GM12873 (cell line): ENCODE data around the gene FAM181B.

ENCODE experiments used
- TF ChIP-seq, protein P1 (sequence below): IDR thresholded peaks from 2 replicates; pipeline ENCODE4 v1.5.1; 2012; ENCODE audit warnings: low read depth, mild to moderate bottlenecking, moderate library complexity, low read length, control low read depth; ENCODE audit not compliant: insufficient read depth; ENCODE audit errors: missing control alignments

The FAM181B gene

DNA sequence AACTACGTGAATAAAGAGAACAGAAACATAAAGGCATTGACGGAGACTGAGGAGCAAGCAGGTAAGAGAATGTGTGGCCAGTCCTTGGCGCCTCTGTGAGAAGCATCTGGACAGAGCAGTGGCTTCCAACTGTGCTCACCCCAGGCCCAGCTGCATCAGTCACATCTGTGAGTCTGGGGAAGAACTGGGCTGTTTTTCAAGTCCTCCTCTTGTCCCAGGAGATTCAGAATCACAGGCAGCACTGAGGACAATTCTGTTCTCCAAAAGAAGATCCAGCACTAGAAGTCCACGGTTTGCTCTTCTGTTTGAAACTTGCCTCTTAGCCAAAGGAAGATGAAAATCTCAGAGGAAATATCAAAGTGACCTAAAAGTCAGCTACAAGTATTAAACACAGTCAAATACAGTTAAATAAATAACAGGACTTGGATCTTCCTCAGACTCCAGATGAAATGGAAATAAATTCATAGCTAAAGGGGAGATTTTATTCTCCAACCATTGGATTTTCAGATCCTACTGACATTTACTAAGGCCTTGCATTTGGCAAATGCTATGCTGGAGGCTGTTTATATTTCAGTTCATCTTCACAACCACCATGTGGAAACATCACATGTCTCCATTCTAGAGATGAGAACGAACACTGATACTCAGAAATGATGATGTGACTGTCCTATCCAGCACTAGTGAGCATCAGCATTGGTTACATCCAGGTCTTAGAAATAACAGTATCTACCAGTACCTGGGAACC lies 14.1 kb downstream of the FAM181B start:
- TF ChIP-seq, protein P1, sequence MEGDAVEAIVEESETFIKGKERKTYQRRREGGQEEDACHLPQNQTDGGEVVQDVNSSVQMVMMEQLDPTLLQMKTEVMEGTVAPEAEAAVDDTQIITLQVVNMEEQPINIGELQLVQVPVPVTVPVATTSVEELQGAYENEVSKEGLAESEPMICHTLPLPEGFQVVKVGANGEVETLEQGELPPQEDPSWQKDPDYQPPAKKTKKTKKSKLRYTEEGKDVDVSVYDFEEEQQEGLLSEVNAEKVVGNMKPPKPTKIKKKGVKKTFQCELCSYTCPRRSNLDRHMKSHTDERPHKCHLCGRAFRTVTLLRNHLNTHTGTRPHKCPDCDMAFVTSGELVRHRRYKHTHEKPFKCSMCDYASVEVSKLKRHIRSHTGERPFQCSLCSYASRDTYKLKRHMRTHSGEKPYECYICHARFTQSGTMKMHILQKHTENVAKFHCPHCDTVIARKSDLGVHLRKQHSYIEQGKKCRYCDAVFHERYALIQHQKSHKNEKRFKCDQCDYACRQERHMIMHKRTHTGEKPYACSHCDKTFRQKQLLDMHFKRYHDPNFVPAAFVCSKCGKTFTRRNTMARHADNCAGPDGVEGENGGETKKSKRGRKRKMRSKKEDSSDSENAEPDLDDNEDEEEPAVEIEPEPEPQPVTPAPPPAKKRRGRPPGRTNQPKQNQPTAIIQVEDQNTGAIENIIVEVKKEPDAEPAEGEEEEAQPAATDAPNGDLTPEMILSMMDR = no peak

DNA sequence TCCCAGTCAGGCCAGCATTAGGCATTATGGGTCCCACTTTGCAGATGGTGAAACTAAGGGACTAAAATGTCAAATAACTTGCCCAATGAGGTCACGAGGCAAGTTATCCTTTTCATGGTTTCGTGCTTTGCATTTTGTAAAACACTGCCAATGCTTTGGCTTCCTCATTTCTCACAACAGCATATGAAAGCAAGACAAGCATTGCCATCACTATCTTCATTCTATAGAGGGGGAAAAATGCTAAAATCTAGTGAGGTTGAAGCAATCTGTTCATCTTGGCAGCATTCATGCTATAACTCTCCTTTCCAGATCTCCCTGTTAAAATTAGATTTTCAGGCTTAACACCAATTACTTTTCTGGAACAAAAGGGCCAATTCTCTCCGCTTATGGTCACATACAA lies 14.8 kb downstream of the FAM181B start:
- TF ChIP-seq, protein P1 = no peak

DNA sequence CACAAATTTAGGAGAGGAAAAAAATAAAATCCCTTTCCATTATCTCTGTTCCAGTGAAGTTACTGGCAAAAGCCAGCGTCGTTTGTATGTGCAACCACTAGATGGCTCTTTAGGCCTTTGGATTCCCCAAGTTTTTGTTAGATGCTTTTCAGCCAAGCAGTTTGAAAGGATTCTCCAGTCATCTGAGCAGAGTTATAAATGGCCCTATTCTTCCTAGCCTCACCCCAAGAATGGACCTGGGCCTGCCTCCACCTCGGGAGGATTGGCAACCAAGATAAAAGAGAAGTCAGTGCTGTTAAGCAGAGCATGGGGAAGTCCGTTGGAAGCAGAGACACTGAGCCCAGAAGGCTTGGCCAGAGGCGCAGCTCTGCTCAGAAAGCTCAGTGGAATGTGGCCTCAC lies 15.4 kb downstream of the FAM181B start:
- TF ChIP-seq, protein P1 = peak; percentile 80

DNA sequence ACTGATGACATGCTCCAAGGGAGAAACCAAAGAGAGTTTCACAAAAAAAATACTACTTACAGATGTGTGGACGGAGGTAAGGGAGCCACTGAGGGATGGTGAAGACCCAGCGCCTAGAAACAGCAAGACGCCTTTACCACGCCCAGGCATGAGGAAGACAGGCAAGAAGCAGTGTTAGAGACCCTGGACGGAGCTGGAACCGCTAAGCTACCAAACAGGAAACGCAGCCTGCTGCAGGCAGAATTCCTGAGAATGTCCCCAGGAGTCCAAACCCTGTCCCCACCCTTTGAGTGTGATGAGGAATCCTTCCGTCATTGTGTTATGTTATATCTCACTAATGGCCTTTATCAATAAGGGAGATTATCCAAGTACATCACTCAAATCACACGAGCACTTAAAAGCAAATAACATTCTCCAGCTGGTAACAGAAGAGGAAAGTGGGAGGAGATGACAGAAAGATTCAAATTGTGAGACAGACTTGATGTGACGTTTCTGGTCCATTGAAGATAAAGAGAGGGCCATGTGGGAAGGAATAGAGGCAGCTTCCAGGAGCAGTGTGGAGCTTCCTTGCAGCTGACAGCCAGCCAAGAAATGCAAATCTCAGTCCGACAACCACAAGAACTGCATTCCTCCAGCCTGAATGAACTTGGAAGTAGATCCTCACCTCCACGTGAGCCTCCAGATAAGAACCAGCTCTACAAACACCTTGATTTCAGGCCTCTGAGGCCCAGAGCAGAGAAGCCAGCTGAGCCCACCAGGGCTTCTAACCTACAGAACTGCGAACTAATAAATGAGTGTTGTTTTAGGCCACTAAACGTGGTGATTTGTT lies 19.1 kb downstream of the FAM181B start:
- TF ChIP-seq, protein P1 = no peak

DNA sequence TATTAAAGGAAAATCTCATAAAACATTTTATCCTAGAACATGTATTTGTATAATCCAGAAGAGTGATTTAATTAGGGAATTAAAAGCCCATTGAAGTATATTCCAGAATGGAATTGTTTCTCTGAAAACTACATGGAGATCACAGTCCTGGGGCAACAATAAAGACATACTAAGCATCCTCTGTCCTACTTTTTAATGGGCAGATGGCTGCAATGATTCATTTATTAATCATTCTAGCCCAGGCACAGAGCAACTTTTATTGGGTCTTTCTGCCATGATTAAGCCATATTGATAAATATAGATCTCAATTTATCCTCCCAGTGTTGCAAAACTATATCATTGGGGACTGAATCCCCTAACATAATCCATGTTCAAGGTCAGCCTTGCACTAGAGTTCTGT lies 22.0 kb downstream of the FAM181B start:
- TF ChIP-seq, protein P1 = no peak

DNA sequence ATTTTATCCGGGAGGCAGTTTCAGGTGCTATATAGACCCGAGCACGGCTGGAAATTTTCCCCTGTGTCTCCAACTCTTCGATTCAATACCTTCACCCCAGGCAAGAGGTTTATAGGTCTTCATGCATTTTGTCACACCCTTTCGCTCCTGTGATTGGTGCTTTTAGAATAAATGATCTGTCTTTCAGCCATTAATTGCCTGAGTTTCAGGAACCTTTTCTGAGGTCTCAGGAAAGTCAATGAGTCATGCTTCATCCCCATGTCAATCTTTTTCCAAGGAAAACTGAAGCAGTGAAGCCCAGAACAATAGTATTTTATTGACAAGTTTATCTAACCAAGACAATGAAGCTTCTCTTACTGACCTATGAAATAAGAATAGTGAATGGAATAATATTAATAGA lies 29.9 kb downstream of the FAM181B start:
- TF ChIP-seq, protein P1 = no peak

DNA sequence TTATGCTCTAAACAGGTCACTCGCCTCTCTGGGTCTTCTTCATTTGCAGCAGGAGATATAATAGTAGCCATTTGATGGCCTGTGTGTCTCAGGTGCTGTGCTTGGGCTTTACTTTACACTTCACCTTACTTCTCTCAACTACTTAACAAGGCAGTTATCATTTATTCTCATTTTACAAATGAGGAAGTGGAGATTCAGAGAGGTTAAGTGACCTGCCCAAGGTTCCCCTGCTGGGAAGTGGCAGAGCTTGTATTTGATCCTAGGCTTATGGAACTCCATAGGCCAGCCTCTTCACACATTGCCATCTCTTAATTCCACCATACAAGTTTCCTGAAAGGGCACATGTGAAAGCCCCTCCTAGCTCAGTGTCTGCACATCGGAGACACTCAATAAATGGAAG lies 30.4 kb downstream of the FAM181B start:
- TF ChIP-seq, protein P1 = no peak
